ENCODE results near the gene CCDC141.

- TF ChIP-seq, protein P1, sequence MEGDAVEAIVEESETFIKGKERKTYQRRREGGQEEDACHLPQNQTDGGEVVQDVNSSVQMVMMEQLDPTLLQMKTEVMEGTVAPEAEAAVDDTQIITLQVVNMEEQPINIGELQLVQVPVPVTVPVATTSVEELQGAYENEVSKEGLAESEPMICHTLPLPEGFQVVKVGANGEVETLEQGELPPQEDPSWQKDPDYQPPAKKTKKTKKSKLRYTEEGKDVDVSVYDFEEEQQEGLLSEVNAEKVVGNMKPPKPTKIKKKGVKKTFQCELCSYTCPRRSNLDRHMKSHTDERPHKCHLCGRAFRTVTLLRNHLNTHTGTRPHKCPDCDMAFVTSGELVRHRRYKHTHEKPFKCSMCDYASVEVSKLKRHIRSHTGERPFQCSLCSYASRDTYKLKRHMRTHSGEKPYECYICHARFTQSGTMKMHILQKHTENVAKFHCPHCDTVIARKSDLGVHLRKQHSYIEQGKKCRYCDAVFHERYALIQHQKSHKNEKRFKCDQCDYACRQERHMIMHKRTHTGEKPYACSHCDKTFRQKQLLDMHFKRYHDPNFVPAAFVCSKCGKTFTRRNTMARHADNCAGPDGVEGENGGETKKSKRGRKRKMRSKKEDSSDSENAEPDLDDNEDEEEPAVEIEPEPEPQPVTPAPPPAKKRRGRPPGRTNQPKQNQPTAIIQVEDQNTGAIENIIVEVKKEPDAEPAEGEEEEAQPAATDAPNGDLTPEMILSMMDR (IDR thresholded peaks at IDR 0.05), result no peak
- no peak for TF ChIP-seq POLR2A (IDR thresholded peaks at IDR 0.05)
These were observed 213.1 kb downstream of the CCDC141 start for GRCh38 chr2:178836807-178837206.
